ENCODE results near the gene TNK1. TPM values are rescaled to one million over a fixed set of nuclear protein-coding genes. Genes with fewer than 3 reads are reported as not detected.

The TNK1 gene
- polyA plus RNA-seq, 1 of the 3 experiments (the other 2 are of a cell fraction): 0.64 TPM

DNA sequence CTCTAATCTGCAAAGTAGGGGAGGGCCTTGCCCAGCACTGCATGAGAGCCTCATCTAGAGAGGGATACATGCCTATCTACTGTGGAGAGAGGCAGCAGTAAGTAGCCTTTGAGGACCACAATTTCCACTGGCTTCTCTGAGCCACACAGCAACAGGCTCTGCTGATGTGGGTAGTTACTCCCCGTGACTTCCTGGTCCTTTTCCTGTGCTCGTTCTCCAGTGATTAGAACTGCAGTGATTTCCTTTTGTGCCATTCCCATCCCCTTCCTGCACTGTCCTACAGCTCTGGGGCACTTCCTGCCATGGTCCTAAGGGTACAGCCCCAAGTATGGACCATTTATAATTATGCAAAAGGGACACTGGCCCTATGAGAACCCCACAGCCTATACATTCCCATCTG lies 10.4 kb downstream of the TNK1 start:
- DNase-seq: no peak
- no peak overlapping the region for H3K4me2 ChIP-seq
- H2AFZ ChIP-seq (ENCODE audit: low read depth): no peak overlapping the region
- TF ChIP-seq, protein P1, sequence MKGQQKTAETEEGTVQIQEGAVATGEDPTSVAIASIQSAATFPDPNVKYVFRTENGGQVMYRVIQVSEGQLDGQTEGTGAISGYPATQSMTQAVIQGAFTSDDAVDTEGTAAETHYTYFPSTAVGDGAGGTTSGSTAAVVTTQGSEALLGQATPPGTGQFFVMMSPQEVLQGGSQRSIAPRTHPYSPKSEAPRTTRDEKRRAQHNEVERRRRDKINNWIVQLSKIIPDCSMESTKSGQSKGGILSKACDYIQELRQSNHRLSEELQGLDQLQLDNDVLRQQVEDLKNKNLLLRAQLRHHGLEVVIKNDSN (IDR thresholded peaks at IDR 0.05; ENCODE audit: borderline replicate concordance, low read depth): no peak
- no peak for TF ChIP-seq NRF1 (IDR thresholded peaks at IDR 0.05; ENCODE audit: low read depth, low read length)
- no peak for TF ChIP-seq RXRA (IDR thresholded peaks at IDR 0.05; ENCODE audit: borderline replicate concordance, low read depth)
- TF ChIP-seq CTCF (IDR thresholded peaks at IDR 0.05): no peak
- TF ChIP-seq YY1 (IDR thresholded peaks at IDR 0.05; ENCODE audit: low read depth): no peak
- CTCF ChIA-PET: interaction anchor here (1.2 to 2.5 kb wide), 3 partner anchors 36 to 95 kb away, joined by 3 to 13 read pairs (median 5); partner anchors contain the start of gene TMEM95
- H3F3A ChIP-seq (replicated peaks; ENCODE audit: insufficient read depth): peaks cover 13% of the 10 kb centered on the region
- no peak overlapping the region for H3K4me3 ChIP-seq (ENCODE audit: low read depth in 2 of 2, low read length in 1 of 2)
- POLR2A ChIA-PET: no interaction called here
- H3K36me3 ChIP-seq (replicated peaks in 1 of 2; ENCODE audit: control insufficient read depth in 1 of 2, insufficient read depth in 2 of 2, low read length in 1 of 2): peaks cover 18 to 34% of the 10 kb centered on the region in 2 experiments
- no peaks in the 10 kb centered on the region for H3K9me3 ChIP-seq
- H3K79me2 ChIP-seq (ENCODE audit: insufficient read depth): peaks cover 22% of the 10 kb centered on the region; the same call in 1 of the 2 replicates
- peaks cover 0 to 9% of the 10 kb centered on the region in 2 experiments; a peak in 1 of 4 replicates for H3K4me1 ChIP-seq (ENCODE audit: control insufficient read depth in 1 of 2, insufficient read depth in 2 of 2, low read depth in 1 of 2, low read length in 1 of 2)
- no peak overlapping the region for H3K9ac ChIP-seq
- H3K27me3 ChIP-seq (ENCODE audit: insufficient read depth): no peaks in the 10 kb centered on the region
- no peak overlapping the region for H3K27ac ChIP-seq (ENCODE audit: low read depth in 2 of 2, low read length in 1 of 2)
- no peaks in the 10 kb centered on the region for H4K20me1 ChIP-seq (ENCODE audit: insufficient read depth)
- 91% methylated on average over 2 of the region's 2 CpGs for WGBS (ENCODE audit: low lambda C conversion rate)
- H3K9me2 ChIP-seq: no peaks in the 10 kb centered on the region

- Histone ChIP-seq H3K9me2 (no peaks in the 10 kb centered on the region), H3K4me3 (ENCODE audit: low read depth in 2 of 2, low read length in 1 of 2) (peak overlapping the region; percentile 79 to 92), H3K27me3 (ENCODE audit: insufficient read depth) (no peaks in the 10 kb centered on the region), H3F3A (replicated peaks; ENCODE audit: insufficient read depth) (peaks cover 11% of the 10 kb centered on the region), H3K4me1 (ENCODE audit: control insufficient read depth in 1 of 2, insufficient read depth in 2 of 2, low read depth in 1 of 2, low read length in 1 of 2) (peaks cover 0 to 9% of the 10 kb centered on the region in 2 experiments; a peak in 1 of 4 replicates), H3K9ac (peak overlapping the region; percentile 89), H2AFZ (ENCODE audit: low read depth) (no peak overlapping the region), H3K4me2 (peak overlapping the region; percentile 99), H3K9me3 (no peaks in the 10 kb centered on the region), H4K20me1 (ENCODE audit: insufficient read depth) (no peaks in the 10 kb centered on the region), H3K27ac (ENCODE audit: low read depth in 2 of 2, low read length in 1 of 2) (no peak overlapping the region; a peak in 1 of 4 replicates), H3K36me3 (replicated peaks in 1 of 2; ENCODE audit: control insufficient read depth in 1 of 2, insufficient read depth in 2 of 2, low read length in 1 of 2) (peaks cover 18 to 34% of the 10 kb centered on the region in 2 experiments), H3K79me2 (ENCODE audit: insufficient read depth) (peaks cover 22% of the 10 kb centered on the region; the same call in 1 of the 2 replicates)
- WGBS (ENCODE audit: low lambda C conversion rate): 91% methylated on average over 22 of the region's 42 CpGs
- CTCF ChIA-PET: interaction anchor here (0.7 to 2.5 kb wide), 6 partner anchors 8 to 167 kb away, joined by 3 to 13 read pairs (median 4); no protein-coding TSS in a partner anchor
- DNase-seq: peak; percentile 17
- POLR2A ChIA-PET: no interaction called here
- TF ChIP-seq REST (IDR thresholded peaks at IDR 0.05; ENCODE audit: low read depth, low read length): no peak
- no peak for TF ChIP-seq POLR2AphosphoS5 (IDR thresholded peaks at IDR 0.05; ENCODE audit: low read depth, low read length)
- no peak for TF ChIP-seq FOSL2 (IDR thresholded peaks at IDR 0.05; ENCODE audit: borderline replicate concordance, low read depth)
- TF ChIP-seq EZH2phosphoT487 (IDR thresholded peaks at IDR 0.05; ENCODE audit: borderline replicate concordance, low read depth): no peak
- no peak for TF ChIP-seq ELF1 (IDR thresholded peaks at IDR 0.05)
- no peak for TF ChIP-seq NRF1 (IDR thresholded peaks at IDR 0.05; ENCODE audit: low read depth, low read length)
- TF ChIP-seq NFIC (IDR thresholded peaks at IDR 0.05; ENCODE audit: borderline replicate concordance): no peak
- TF ChIP-seq CTCF (IDR thresholded peaks at IDR 0.05): no peak
- TF ChIP-seq TEAD4 (IDR thresholded peaks at IDR 0.05; ENCODE audit: borderline replicate concordance, insufficient read depth): no peak
- no peak for TF ChIP-seq MEF2A (IDR thresholded peaks at IDR 0.05; ENCODE audit: borderline replicate concordance, low read depth)
- TF ChIP-seq TAF1 (IDR thresholded peaks at IDR 0.05; ENCODE audit: borderline replicate concordance, low read depth, low read length): no peak
Measured at GRCh38 chr17:7392696-7393612, 12.1 kb downstream of the TNK1 start.
